H1 (cell line): ENCODE results near the gene PRR16. TPM values are rescaled to one million over a fixed set of nuclear protein-coding genes. Genes with fewer than 3 reads are reported as not detected.

Experiments used
- CTCF ChIA-PET: fragments of 300-600 bp; sonication (Branson Sonifier 250); formaldehyde crosslinking; loops from one replicate; lab custom pipeline; 2021; ENCODE audit not compliant: partially characterized antibody; lab: Charles Lee
- POLR2A ChIA-PET: fragments of 300-600 bp; sonication (Branson Sonifier 250); formaldehyde crosslinking; loops from one replicate; lab custom pipeline; 2021; ENCODE audit warnings: inconsistent platforms; ENCODE audit not compliant: partially characterized antibody; lab: Charles Lee
- DNase-seq, 2 experiments: peaks; one replicate each; pipeline versions ENCODE4 v3.0.0 to v3.0.0-alpha.2; 2010 to 2022; ENCODE audit warnings: low spot score in 2 of 2, low read depth in 1 of 2, mixed read lengths in 1 of 2
- FAIRE-seq: peaks from 2 replicates; lab custom pipeline; 2011; peaks lifted over from hg19 to GRCh38; lab: Jason Lieb, UNC
- H2AFZ ChIP-seq: 2 replicates; pipeline ENCODE4 v1.8.1; 2012; ENCODE audit warnings: low read length, inconsistent platforms
- H2AK5ac ChIP-seq: 2 replicates; pipeline ENCODE4 v1.6.1; 2013; ENCODE audit warnings: low read depth, low read length
- H2BK120ac ChIP-seq: replicated peaks from 2 replicates; pipeline ENCODE3; 2013; ENCODE audit warnings: low read depth, low read length, inconsistent platforms
- H2BK12ac ChIP-seq: 2 replicates; pipeline ENCODE4 v1.6.1; 2013; ENCODE audit warnings: low read depth, low read length
- H2BK15ac ChIP-seq: 2 replicates; pipeline ENCODE4 v1.6.1; 2013; ENCODE audit warnings: low read length
- H2BK20ac ChIP-seq: 2 replicates; pipeline ENCODE4 v1.6.1; 2013; ENCODE audit warnings: low read length
- H2BK5ac ChIP-seq: 2 replicates; pipeline ENCODE4 v1.6.1; 2013; ENCODE audit warnings: low read depth, low read length
- H3K14ac ChIP-seq: 2 replicates; pipeline ENCODE4 v1.6.1; 2013; ENCODE audit warnings: inconsistent platforms; ENCODE audit not compliant: insufficient read length
- H3K18ac ChIP-seq: 2 replicates; pipeline ENCODE4 v1.6.1; 2013; ENCODE audit warnings: low read length; ENCODE audit errors: extremely low read depth
- H3K23ac ChIP-seq: 2 replicates; pipeline ENCODE4 v1.6.1; 2013; ENCODE audit warnings: inconsistent platforms; ENCODE audit not compliant: insufficient read length
- H3K23me2 ChIP-seq: 2 replicates; pipeline ENCODE4 v1.6.1; 2013; ENCODE audit warnings: low read depth, low read length
- H3K27ac ChIP-seq: 2 replicates; pipeline ENCODE4 v1.6.1; 2011; ENCODE audit warnings: low read depth, low read length, inconsistent platforms
- H3K27me3 ChIP-seq, 4 experiments: replicated peaks in 1 of 4; 1 replicate in 1 of 4; 2 replicates in 3 of 4; pipeline versions ENCODE4 v1.6.1 to v1.8.1; 2011 to 2013; ENCODE audit warnings: low read length in 3 of 4, mild to moderate bottlenecking in 3 of 4, inconsistent platforms in 2 of 4, mixed read lengths in 2 of 4, moderate library complexity in 1 of 4; ENCODE audit not compliant: control insufficient read depth in 3 of 4, insufficient read depth in 3 of 4; ENCODE audit errors: extremely low read depth in 1 of 4
- H3K36me3 ChIP-seq, 4 experiments: 2 replicates each; pipeline versions ENCODE4 v1.6.1 to v1.8.1; 2011 to 2013; ENCODE audit warnings: mild to moderate bottlenecking in 4 of 4, low read length in 3 of 4, moderate library complexity in 2 of 4, control low read depth in 1 of 4, inconsistent platforms in 1 of 4; ENCODE audit not compliant: insufficient read depth in 4 of 4, control insufficient read depth in 2 of 4
- H3K4ac ChIP-seq: replicated peaks from 2 replicates; pipeline ENCODE3; 2013; ENCODE audit warnings: low read length, low read depth, mixed read lengths, inconsistent platforms; ENCODE audit not compliant: insufficient read length
- H3K4me1 ChIP-seq, 4 experiments: replicated peaks in 1 of 4; 1 replicate in 1 of 4; 2 replicates in 3 of 4; pipeline versions ENCODE4 v1.6.1 to v1.8.1; 2011 to 2013; ENCODE audit warnings: low read length in 3 of 4, inconsistent platforms in 2 of 4, mixed read lengths in 1 of 4; ENCODE audit not compliant: insufficient read depth in 4 of 4, control insufficient read depth in 3 of 4
- H3K4me2 ChIP-seq, 2 experiments: 2 replicates each; pipeline versions ENCODE4 v1.6.1 to v1.8.1; 2011 to 2013; ENCODE audit warnings: low read depth in 2 of 2, low read length in 2 of 2, control low read depth in 1 of 2, inconsistent platforms in 1 of 2, mild to moderate bottlenecking in 1 of 2; ENCODE audit not compliant: insufficient read depth in 1 of 2
- H3K4me3 ChIP-seq, 4 experiments: fragments of 200-600, 300-600 bp in 1 of 4; sonication (generic), shearing (Covaris generic), sonication (Bioruptor Twin) in 1 of 4; 2 replicates each; pipeline versions ENCODE4 v1.5.1 to v1.8.1; 2011 to 2016; ENCODE audit warnings: low read length in 4 of 4, low read depth in 3 of 4, control low read depth in 2 of 4, inconsistent platforms in 2 of 4, mild to moderate bottlenecking in 2 of 4, mixed read lengths in 1 of 4, moderate library complexity in 1 of 4; ENCODE audit not compliant: insufficient read depth in 2 of 4; ENCODE audit errors: extremely low read depth in 1 of 4
- H3K56ac ChIP-seq: replicated peaks from 2 replicates; pipeline ENCODE3; 2013; ENCODE audit warnings: low read depth, mild to moderate bottlenecking, mixed read lengths, low read length, inconsistent platforms; ENCODE audit not compliant: insufficient read length
- H3K79me1 ChIP-seq: 2 replicates; pipeline ENCODE4 v1.6.1; 2013; ENCODE audit warnings: low read depth, low read length, control low read depth
- H3K79me2 ChIP-seq, 2 experiments: 2 replicates each; pipeline versions ENCODE4 v1.6.1 to v1.8.1; 2012 to 2013; ENCODE audit warnings: low read length in 2 of 2, mild to moderate bottlenecking in 2 of 2, inconsistent platforms in 1 of 2; ENCODE audit not compliant: insufficient read depth in 2 of 2, control insufficient read depth in 1 of 2
- H3K9ac ChIP-seq, 4 experiments: replicated peaks in 1 of 4; 1 replicate in 1 of 4; 2 replicates in 3 of 4; pipeline versions ENCODE4 v1.6.1 to v1.8.1; 2011 to 2013; ENCODE audit warnings: low read depth in 3 of 4, low read length in 3 of 4, control low read depth in 2 of 4, mild to moderate bottlenecking in 2 of 4, moderate library complexity in 2 of 4, inconsistent platforms in 1 of 4; ENCODE audit errors: extremely low read depth in 1 of 4
- H3K9me3 ChIP-seq, 2 experiments: 2 replicates each; pipeline versions ENCODE4 v1.6.1 to v1.8.1; 2012 to 2013; ENCODE audit warnings: mild to moderate bottlenecking in 2 of 2, moderate library complexity in 2 of 2, control low read depth in 1 of 2, inconsistent platforms in 1 of 2, low read depth in 1 of 2, low read length in 1 of 2, mixed read lengths in 1 of 2; ENCODE audit not compliant: insufficient read depth in 2 of 2
- H4K20me1 ChIP-seq, 2 experiments: replicated peaks in 1 of 2; 2 replicates each; pipeline versions ENCODE3 to v1.8.1; 2011 to 2013; ENCODE audit warnings: inconsistent platforms in 2 of 2, low read length in 2 of 2, mild to moderate bottlenecking in 1 of 2; ENCODE audit not compliant: insufficient read depth in 2 of 2, control insufficient read depth in 1 of 2
- H4K5ac ChIP-seq: 2 replicates; pipeline ENCODE4 v1.6.1; 2013; ENCODE audit warnings: low read length, low read depth, mixed read lengths, inconsistent platforms; ENCODE audit not compliant: insufficient read length
- H4K8ac ChIP-seq: 2 replicates; pipeline ENCODE4 v1.8.0; 2013; ENCODE audit warnings: mild to moderate bottlenecking, moderate library complexity, low read length, inconsistent platforms; ENCODE audit not compliant: insufficient read depth; ENCODE audit errors: extremely low read depth
- H4K91ac ChIP-seq: replicated peaks from 2 replicates; pipeline ENCODE3; 2013; ENCODE audit warnings: low read length, mixed read lengths, inconsistent platforms; ENCODE audit not compliant: insufficient read length
- CHD7 ChIP-seq: fragments of 300-600 bp; sonication (generic); IDR thresholded peaks from 2 replicates; pipeline ENCODE4 v1.7.1; 2012; ENCODE audit warnings: low read length, moderate library complexity, mild to moderate bottlenecking, inconsistent platforms; ENCODE audit not compliant: insufficient replicate concordance
- polyA plus RNA-seq, 7 experiments: library from polyadenylated mRNA; depleted of rRNA in 3 of 7; stranded (reverse) in 5 of 7; unstranded in 2 of 7; fragments of >200 nt in 5 of 7; fragments of 200-250 nt in 2 of 7; gene quantifications; 1 replicate in 5 of 7; 2 replicates in 1 of 7; 4 replicates in 1 of 7; pipeline versions ENCODE4 v1.2.1 to v1.2.3, GENCODE V29; 2011 to 2013; ENCODE audit warnings: missing spikeins in 2 of 7, mixed read lengths in 2 of 7
- total RNA-seq: library from RNA; stranded (reverse); fragmentation: NEBNext Ultra II Directional; extraction: Animal tissue kit (Norgen Biotek cat#: 25700); gene quantifications from 2 replicates; pipeline ENCODE4 v1.2.1, GENCODE V29; 2021

The PRR16 gene
- total and polyA plus RNA-seq, 2 of the 8 experiments (the other 6 are each of a cell fraction or from before 2014, with no cell fraction given) = 0.73 to 1.6 TPM

- Histone ChIP-seq H2BK12ac (no peak overlapping the region), H3K27me3 (no peaks in the 10 kb centered on the region), H3K4ac (no peak overlapping the region), H3K56ac (no peak overlapping the region), H3K4me3 (no peak overlapping the region), H3K14ac (no peak overlapping the region), H3K36me3 (no peaks in the 10 kb centered on the region), H4K20me1 (no peaks in the 10 kb centered on the region), H3K18ac (no peak overlapping the region), H2AFZ (no peak overlapping the region), H3K27ac (no peak overlapping the region), H3K23me2 (no peaks in the 10 kb centered on the region), H3K79me2 (no peaks in the 10 kb centered on the region), H2BK120ac (no peak overlapping the region), H3K4me2 (no peak overlapping the region), H2BK5ac (no peak overlapping the region), H3K4me1 (peaks cover 0 to 6% (median 3%) of the 10 kb centered on the region in 4 experiments; a peak in 3 of 7 replicates), H3K79me1 (no peaks in the 10 kb centered on the region), H3K9ac (no peak overlapping the region), H4K91ac (no peak overlapping the region), H2BK20ac (no peak overlapping the region), H2BK15ac (no peak overlapping the region), H4K8ac (no peak overlapping the region), H3K23ac (no peak overlapping the region), H2AK5ac (no peak overlapping the region), H4K5ac (no peak overlapping the region), H3K9me3 (no peaks in the 10 kb centered on the region)
- CTCF ChIA-PET = no interaction called here
- POLR2A ChIA-PET = no interaction called here
- no peak for DNase-seq
- FAIRE-seq = no peak
- TF ChIP-seq CHD7 = no peak
Observed at GRCh38 chr5:120613729-120614128, 149.6 kb downstream of the PRR16 start.
